Transverse colon (tissue), 4 donors: ENCODE data around the gene SVIL.

ENCODE experiments used
- CTCF ChIP-seq, 5 experiments: fragments of 200-600 bp in 3 of 5; fragments of 450-650 bp in 2 of 5; sonication (generic) in 3 of 5; IDR thresholded peaks; 1 replicate in 2 of 5; 2 replicates in 3 of 5; pipeline ENCODE4 v1.5.1; 2016 to 2017; ENCODE audit warnings: antibody characterized with exemption in 5 of 5, inconsistent platforms in 3 of 5, mild to moderate bottlenecking in 2 of 5, moderate library complexity in 1 of 5
- POLR2AphosphoS5 ChIP-seq, 3 donors: sonication (generic); formaldehyde crosslinking; IDR thresholded peaks; one replicate each; pipeline ENCODE4 v1.6.1; 2016; ENCODE audit warnings: antibody characterized with exemption in 3 of 3

GRCh38 chr10:29539412-29539811 is 95.4 kb downstream of the SVIL start:
- TF ChIP-seq CTCF (IDR thresholded peaks at IDR 0.05): no peak
- no peak for TF ChIP-seq POLR2AphosphoS5 (IDR thresholded peaks at IDR 0.05)
